ENCODE measurements around the gene KRAS. TPM values are rescaled to one million over a fixed set of nuclear protein-coding genes. Genes with fewer than 3 reads are reported as not detected.

The KRAS gene
- total RNA-seq, 1 donor from 2014 or later, result 33.8 TPM

DNA sequence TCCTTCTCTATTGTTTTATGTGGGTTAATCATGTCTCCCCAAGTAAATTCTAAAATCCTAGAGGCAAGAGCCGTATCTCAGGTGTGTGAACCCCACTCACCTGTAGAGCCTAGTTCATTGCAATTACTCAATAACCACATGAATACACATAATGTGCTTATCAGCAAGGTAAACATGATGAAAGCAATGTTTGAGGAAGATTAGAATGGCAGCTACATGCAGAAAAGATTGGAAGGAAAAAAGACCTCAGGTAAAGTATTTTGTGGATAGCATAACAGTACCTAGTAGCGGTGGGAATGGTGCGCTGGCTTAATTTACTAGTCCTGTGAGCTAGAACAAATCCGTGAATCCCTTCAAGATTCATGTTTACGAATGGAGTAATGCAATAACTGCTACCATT lies 5.3 kb upstream of the KRAS start:
- DNase-seq (ENCODE audit: low spot score), result no peak

DNA sequence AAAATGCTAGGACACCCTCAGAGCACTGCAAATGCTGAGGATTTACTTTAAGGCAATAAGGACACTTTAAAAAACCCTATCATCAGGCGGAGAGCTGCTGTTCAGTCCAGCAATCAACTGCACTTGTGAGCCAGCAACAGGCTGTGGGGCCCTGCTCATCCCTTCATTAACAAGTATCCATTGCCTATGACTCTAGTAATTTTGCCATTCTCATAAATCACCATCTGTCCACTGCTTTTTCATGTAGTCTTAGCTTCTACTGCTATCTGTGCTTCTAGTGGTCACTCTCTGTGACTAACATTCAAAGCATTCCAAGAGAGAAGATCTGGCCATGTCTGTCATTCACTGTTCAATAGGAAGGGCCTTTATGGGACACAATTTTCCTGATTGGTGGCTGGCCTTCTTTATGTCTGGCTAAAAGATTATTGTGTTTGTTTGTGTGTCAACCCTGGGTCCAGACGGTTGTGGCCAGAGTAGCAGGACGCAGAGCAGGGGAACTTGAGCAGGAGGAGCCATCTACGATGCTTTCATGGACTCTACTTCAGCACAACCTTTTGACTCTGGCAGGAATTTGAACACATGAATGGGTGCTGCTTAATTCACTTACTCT lies 3.6 kb upstream of the KRAS start:
- DNase-seq (ENCODE audit: low spot score), result no peak

DNA sequence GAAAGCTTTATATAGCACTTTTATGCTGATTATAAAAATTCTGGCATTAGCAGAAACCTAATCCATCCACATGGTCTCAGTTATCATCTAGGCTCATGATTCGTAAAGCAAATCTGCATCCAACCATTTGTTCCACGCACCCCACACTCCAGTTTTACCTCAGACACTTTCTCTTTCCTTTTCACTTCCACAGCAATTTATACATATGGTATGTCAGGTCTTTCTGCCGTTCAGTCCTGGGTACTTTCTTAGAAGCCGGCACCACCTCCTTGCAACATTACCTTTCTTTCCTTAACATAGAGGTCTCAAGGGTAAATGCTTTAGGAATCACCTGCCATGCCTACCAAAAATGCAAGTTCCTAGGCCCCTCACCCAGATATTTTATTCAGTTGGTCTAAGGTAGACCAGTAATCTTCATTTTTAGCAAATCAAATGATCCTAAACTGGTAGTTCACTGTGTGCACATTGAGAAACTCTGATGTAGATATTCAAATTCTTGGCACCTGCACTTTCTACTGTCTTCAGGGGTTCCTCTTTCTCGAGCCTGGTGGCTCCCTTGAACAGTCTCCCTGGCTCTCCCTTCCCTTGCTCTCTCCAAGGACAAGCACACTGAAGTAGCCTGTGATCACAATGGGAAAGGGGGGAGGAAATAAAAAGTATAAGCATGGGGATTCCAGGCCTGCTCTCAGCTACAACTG lies 2.8 kb upstream of the KRAS start:
- no peak for DNase-seq (ENCODE audit: low spot score)

DNA sequence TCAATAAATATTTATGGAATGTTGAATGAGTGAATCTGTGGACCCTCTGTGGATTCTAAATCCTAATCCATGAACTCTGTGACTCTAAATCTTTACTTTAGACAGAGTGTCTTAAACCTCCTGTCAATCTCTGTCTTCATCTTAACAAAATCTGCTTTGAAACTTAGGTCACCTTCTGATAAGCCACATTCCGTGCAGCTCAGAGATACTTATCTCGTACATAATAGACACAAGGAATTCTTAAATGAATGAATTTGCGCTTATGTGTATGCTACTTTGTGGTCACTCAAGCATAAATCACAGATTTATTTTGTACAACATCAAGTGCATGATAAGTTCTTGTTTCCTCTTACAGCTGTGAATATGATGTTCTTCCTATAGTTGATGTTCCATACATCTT lies 2.2 kb upstream of the KRAS start:
- DNase-seq (ENCODE audit: low spot score), result no peak

DNA sequence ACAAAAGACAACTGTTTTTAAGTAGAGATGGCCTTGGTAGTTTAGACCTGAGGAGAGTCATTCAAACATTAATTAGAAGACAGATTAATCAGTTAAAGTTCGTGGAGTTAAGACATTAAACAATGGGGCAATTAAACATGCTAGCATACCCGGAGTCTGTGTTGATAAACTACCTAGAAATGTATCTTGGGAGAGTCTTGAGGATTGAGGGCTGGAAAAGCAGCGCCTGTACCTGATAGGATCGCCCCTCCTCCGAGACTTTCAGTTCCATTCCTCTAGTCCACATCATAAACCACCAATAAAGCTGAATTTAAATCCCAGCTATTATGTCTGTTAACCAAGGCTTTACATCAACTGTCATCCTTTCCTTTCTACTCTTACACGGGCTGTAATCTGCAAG lies 1.0 kb upstream of the KRAS start:
- no peak for DNase-seq (ENCODE audit: low spot score)

DNA sequence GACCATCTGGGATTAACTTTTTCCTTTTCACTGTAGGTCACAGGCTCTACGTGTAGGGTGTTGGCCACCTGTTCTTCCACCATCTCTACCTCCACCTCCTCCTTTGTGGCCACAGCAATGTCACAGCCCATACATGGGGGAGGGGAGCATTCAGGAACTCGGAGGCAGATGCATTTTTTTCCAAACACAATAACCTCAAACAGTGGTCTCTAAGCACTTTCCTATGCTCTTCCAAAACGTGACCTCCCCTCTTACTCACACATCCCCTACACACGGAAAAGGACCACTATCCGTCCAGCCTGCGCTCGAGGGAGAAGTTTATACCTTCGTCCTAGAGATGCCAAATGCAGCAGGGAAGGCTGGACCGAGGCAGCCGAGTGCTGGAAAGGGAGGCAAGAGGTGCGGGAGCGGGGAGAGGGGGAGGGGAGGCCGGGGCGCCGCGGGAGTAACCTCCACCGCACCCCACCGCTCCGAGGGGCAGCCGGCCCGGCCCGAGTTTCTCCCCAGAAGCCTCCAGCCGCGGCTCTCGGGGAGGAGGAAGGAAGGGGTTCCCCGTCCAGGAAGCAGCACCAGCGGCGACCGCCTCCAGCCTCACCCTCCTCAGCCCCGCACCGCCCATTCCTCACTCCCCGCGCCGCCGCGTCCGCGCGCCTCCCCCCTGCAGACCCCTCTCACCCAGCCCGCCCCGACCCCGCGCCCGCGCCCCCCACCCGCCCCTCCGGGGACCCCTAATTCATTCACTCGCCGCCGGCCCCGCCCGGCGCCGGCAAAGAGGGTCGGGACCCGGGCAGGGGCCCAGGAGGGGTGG lies 594 bp downstream of the KRAS start:
- peak; percentile 63 for DNase-seq (ENCODE audit: low spot score)

DNA sequence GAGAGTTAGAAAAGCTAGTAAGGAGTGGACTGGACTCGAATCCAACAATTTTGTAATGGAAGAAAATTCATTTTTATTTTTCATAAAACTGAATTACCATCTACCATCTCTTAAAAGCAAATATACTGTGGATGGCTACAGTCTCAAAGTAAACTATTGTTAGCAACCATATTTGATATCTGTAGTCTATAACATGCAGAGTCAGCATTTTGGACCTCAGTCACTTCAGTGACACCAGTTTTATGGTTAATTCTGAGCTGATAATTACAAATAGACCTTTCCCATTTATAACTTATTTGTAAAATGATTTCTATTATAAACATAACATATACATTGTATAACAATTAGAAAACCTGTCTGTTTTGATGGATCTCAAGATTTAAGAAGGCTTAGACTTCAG lies 2.0 kb downstream of the KRAS start:
- no peak for DNase-seq (ENCODE audit: low spot score)

DNA sequence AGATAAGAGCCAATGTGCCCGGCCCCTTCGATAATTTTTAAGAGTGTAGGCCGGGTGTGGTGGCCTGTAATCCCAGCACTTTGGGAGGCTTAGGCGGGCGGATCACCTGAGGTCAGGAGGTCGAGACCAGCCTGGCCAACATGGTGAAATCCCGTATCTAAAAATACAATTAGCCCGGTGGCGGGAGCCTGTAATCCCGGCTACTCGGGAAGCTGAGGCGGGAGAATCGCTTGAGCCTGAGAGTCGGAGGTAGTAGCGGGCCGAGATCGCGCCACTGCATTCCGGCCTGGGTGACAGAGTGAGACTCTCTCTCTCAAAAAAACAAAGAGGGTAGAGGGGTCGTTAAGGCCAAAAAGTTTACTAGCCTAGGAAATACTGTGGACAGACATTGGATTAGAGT lies 2.6 kb downstream of the KRAS start:
- no peak for DNase-seq (ENCODE audit: low spot score)

DNA sequence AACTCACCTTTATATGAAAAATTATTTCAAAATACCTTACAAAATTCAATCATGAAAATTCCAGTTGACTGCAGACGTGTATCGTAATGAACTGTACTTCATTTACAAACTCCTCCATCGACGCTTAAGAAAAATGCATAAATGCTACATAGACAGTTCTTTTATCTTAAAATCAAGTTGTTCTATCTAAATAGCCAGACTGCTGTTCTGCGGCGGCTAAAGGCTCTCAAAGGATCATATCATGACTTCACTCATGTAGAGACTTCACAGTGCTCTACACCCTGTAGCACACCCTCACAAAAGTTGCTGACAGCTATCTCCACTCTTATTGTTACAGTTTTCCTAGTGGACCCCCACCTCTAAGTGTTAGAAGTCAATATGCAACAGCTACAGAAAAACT lies 5.2 kb downstream of the KRAS start:
- no peak for DNase-seq (ENCODE audit: low spot score)

DNA sequence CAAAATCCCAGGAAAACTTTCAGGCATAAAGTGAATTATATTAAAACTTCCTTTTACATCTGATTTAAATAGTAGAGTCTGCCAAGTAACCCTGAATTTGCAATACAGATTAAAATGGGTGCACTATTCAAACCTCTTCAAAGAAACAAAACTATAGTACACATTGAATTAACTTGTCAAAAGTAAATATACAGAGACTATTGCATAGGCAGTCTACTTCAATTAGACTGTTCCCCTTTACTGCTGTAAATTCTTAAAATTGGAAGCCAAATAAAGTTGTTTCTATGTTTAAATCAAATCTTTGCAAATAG lies 7.1 kb downstream of the KRAS start:
- no peak for DNase-seq (ENCODE audit: low spot score)

DNA sequence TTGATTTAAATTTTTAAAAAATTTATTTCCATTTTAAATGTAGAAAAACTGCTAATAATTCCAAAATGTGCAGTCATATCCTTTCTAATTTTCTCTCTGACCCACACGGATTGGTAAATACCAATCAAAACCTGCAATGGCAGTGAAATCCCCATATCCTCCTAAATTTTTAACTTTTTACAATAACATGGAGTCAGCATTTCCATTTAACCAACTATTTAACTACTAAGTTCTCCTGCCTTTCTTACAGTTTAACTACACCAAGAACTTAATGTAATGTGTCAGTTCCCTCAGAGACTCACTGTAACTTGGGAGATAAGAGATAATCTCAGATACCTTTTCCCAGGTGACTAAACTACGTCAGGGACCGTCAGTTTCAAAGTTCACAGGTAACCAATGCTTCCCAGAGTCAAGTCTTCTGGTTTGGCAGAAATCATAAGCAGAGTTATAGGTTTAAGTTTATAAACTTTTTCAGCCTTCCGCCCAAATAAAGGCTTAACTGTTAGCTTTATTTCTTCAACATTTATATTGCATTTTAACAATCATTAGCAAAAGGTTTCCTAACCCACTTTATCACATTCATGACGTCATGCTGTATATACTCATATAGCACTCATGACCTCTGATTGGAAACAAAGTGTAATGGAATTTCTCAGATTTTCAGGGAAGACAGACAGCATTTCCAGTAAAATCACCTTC lies 7.6 kb downstream of the KRAS start:
- no peak for DNase-seq (ENCODE audit: low spot score)

DNA sequence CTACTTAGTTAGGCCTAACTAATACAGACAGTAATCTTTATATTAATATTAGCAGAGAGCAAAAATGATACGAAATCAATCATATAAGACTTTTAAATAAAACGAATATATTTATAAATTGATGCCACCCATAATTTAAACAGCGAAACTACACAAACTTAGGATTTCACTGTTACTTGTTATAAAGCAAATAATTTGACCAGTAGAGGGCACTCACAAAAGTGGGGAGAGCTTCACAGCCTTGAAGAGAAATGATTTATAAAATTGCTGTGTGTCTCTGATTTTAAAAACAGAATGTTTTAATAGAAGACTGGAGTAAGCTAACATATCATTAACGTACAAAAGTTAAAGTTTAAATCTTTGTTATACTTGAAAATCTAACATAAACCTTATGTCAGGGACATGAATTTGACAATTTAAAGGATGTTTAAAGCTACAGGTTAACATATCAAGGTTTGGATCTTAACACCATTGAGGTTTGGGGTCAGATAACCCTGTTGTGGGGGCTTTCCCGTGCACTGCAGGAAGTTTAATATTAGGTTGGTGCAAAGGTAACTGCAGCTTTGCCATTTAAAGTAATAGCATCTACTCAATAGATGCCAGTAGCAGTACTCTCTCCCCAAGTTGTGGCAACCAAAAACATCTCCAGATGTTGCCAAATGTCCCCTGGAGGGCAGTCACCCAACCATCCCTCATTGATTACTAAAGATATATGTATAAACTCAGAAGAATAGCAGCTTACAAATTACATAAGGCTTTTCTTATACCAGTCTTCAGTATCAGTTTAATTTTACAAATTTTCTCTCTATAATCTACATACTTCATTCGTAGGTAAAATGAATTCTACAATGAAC lies 9.3 kb downstream of the KRAS start:
- DNase-seq (ENCODE audit: low spot score), result no peak

DNA sequence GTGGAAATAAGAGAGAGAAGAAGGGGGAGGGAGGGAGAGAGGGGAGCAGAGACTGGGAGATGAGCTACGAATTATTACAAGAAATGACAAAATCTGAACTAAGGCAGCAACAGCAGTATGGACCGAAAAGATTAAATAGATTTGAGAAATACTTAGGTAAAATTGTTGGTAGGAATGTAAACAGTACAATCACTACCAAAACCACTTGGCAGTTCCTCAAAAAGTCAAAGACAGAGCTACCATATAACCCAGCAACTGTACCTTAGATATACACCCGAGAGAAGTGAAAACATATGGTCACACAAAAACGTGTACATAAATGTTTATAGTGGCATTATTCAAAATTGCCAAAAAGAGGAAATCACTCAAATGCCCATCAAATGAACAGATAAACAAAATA lies 14.1 kb downstream of the KRAS start:
- no peak for DNase-seq (ENCODE audit: low spot score)

DNA sequence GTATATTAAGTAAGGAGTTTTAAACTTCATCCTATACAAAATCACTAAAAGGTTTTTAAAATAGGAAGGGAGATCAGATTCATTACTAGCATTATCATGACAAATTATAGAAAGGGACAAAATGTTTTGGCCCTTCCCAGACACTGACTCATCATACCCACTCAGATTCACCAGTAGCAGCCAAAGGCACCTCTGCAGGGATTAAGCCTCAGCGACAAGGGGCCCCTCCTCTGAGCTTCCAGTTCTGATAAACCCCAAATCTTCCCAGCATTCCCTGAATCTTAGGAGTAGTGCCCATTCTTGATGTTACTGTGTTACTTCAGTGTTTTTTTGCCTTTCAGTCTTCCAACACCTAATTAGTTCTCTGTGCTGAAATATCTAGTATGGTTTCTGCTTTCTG lies 14.5 kb downstream of the KRAS start:
- DNase-seq (ENCODE audit: low spot score), result no peak

DNA sequence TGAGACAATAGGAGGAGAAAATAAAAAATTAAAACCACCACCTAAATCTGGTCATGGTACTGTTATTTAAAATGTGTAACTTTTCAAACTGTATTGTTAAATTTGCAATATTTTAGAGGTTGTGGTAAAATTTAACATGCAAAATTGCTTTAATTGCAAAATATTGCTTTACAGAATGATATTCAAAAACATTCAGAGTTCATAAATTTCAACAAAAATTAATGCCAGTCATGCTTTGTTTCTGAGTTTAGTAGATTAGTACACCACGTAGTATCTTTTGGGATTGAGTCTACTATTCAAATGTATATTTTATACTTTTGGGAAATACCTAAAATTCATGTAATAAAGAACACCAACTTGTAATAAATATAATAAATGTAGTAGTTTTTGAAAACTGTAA lies 37.4 kb downstream of the KRAS start:
- DNase-seq (ENCODE audit: low spot score), result no peak

DNA sequence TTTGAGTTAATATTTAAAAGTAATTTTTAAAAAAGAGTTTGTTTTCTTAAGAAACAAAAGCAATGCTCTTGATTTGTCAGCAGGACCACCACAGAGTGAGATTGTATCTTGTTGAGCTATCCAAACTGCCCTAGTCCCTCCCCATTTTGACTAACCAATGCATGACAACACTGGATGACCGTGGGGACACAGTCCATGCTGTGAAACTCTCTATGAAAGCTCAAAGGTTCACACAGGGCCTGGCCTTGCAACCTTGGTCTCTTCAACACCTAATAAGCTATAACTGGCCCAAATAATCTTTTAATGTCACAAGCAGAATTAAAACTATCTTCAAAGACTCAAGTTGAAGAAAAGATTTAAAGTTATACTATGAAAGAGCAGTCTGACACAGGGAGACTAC lies 42.2 kb downstream of the KRAS start:
- no peak for DNase-seq (ENCODE audit: low spot score)

DNA sequence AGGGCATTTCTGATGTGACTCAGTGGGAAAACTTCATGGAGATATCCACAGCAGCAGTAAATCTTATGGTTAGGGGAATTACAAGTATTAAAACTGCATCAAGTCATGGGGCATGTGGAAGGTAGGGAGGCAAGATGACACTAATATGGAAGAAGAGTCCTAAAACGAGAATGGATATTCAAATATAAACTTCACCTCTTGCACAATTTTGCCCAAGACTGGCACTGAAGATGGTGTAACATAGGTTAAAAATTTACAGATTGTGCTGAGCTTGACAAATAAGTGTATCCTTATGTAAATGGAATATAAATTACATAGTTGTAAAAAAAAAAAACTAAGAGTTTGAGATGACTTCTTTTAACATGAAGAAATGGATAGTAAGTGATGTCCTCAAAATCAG lies 42.9 kb downstream of the KRAS start:
- DNase-seq (ENCODE audit: low spot score), result no peak

DNA sequence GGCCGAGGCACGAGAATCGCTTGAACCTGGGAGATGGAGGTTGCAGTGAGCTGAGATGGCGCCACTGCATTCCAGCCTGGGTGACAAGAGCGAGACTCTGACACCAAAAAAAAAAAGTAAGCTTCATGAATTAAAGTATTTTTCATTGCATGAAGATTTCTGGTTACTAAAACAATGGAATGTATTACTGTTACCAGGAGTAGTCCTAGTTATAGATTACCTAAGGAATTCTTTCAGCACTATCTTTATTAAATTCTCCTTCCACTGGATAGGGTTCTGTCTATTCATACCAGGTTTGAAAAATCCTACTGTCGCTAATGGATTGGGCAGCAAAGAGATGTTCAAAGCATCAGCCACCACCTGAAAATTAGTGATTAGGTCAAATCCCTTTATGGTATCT lies 43.3 kb downstream of the KRAS start:
- no peak for DNase-seq (ENCODE audit: low spot score)

DNA sequence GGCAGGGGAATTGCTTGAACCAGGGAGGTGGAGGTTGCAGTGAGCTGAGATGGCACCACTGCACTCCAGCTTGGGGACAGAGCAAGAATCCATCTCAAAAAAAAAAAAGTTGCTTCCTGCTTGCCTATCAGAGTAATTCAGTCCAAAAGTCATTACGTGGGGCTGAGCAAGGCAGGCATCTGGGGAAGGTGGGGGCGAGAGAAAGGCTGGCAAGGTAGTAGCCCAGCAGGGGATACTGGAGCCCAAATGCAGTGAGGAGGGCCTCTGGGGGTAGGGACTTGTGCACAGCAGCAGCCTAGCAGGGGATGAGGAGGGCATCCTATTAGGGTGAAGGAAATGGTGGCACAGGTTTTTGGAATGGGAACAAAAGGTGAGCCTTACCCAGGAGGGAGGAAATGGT lies 48.6 kb downstream of the KRAS start:
- no peak for DNase-seq (ENCODE audit: low spot score)

DNA sequence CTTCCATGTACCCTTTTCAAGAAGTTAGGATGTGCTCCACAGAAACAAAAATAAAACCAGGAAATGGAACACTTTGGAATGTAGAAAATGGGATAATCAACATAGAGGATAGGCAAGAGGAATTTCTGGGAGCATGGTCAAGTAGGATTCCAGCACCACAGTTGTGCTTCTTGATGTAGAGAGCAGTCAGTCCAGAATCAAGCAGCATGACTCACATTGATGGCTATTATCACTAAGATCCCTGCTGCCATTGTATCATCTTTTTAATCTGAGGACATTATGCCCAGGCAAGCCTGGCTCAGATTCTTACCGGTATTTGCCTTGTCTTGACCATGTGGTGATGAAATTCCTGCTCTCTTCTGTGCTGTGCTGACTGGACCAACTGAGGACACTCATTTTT lies 50.0 kb downstream of the KRAS start:
- no peak for DNase-seq (ENCODE audit: low spot score)

DNA sequence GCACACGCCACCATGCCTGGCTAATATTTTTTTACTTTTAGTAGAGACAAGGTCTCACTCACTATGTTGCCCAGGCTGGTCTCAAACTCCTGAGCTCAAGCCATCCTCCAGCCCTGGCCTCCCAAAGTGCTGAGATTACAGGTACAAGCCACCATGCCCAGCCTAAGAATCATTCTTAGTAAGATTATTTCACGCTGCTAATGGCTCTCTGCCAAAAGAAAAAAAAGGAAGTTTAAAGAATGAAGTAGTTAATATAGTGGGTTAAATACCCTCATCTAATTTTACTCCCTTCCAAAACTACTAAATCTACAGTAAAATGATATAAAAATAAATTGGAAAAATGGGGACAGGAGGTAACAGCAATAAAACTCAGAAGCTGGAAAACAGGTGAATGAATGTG lies 53.1 kb downstream of the KRAS start:
- DNase-seq (ENCODE audit: low spot score), result no peak
